Measurements from ENCODE around the gene ZNF428. TPM values are rescaled to one million over a fixed set of nuclear protein-coding genes. Genes with fewer than 3 reads are reported as not detected.

The ZNF428 gene
- total and polyA plus RNA-seq, 2 donors from 2014 or later, result 44.3 to 95.4 TPM

GRCh38 chr19:43624933-43625332 is 5.5 kb upstream of the ZNF428 start:
- Histone ChIP-seq H3K27me3 (ENCODE audit: control insufficient read depth, insufficient read depth, low read length) (no peaks in the 10 kb centered on the region), H3K36me3 (ENCODE audit: control insufficient read depth in 2 of 3, insufficient read depth in 3 of 3, low read length in 3 of 3) (no peaks in the 10 kb centered on the region), H3K4me3 (ENCODE audit: low read length in 3 of 3) (no peak overlapping the region), H3K9me3 (ENCODE audit: control insufficient read depth in 2 of 3, insufficient read depth in 1 of 3, low read length in 3 of 3) (no peaks in the 10 kb centered on the region), H3K4me1 (ENCODE audit: control insufficient read depth in 2 of 3, insufficient read depth in 2 of 3, low read depth in 1 of 3, low read length in 3 of 3) (peaks cover 0 to 2% (median 0%) of the 10 kb centered on the region in 3 donors), H3K27ac (ENCODE audit: low read depth in 2 of 2, low read length in 2 of 2) (no peak overlapping the region), H3K9ac (ENCODE audit: low read length in 3 of 3) (no peak overlapping the region)
- no peak for TF ChIP-seq CTCF (IDR thresholded peaks at IDR 0.05; ENCODE audit: borderline replicate concordance, extremely low read depth, insufficient read depth)
- intact Hi-C loops (cut with DNase I), result no loop called here
- FAIRE-seq, result no peak
- DNase-seq, result peak in 4 of 5 donors; percentile 17 to 82 (median 51)

GRCh38 chr19:43623889-43624670 is 4.7 kb upstream of the ZNF428 start:
- no peak overlapping the region for H3K9ac ChIP-seq (ENCODE audit: low read length in 3 of 3)
- no peak overlapping the region for H3K27ac ChIP-seq (ENCODE audit: low read depth in 2 of 2, low read length in 2 of 2)
- H3K27me3 ChIP-seq (ENCODE audit: control insufficient read depth, insufficient read depth, low read length), result no peaks in the 10 kb centered on the region
- intact Hi-C loops (cut with DNase I), result no loop called here
- no peak overlapping the region for H3K4me3 ChIP-seq (ENCODE audit: low read length in 3 of 3)
- DNase-seq (no peak), FAIRE-seq (no peak)
- no peak for TF ChIP-seq CTCF (IDR thresholded peaks at IDR 0.05; ENCODE audit: borderline replicate concordance, extremely low read depth, insufficient read depth)
- no peaks in the 10 kb centered on the region for H3K36me3 ChIP-seq (ENCODE audit: control insufficient read depth in 2 of 3, insufficient read depth in 3 of 3, low read length in 3 of 3)
- no peaks in the 10 kb centered on the region for H3K9me3 ChIP-seq (ENCODE audit: control insufficient read depth in 2 of 3, insufficient read depth in 1 of 3, low read length in 3 of 3)
- peaks cover 0 to 3% (median 0%) of the 10 kb centered on the region in 3 donors for H3K4me1 ChIP-seq (ENCODE audit: control insufficient read depth in 2 of 3, insufficient read depth in 2 of 3, low read depth in 1 of 3, low read length in 3 of 3)

- no peaks in the 10 kb centered on the region for H3K27me3 ChIP-seq (ENCODE audit: control insufficient read depth, insufficient read depth, low read length)
- H3K27ac ChIP-seq (ENCODE audit: low read depth in 2 of 2, low read length in 2 of 2), result no peak overlapping the region
- no peaks in the 10 kb centered on the region for H3K36me3 ChIP-seq (ENCODE audit: control insufficient read depth in 2 of 3, insufficient read depth in 3 of 3, low read length in 3 of 3)
- H3K4me1 ChIP-seq (ENCODE audit: control insufficient read depth in 2 of 3, insufficient read depth in 2 of 3, low read depth in 1 of 3, low read length in 3 of 3), result peaks cover 0 to 7% (median 0%) of the 10 kb centered on the region in 3 donors
- no peak overlapping the region for H3K4me3 ChIP-seq (ENCODE audit: low read length in 3 of 3)
- no peak overlapping the region for H3K9ac ChIP-seq (ENCODE audit: low read length in 3 of 3)
- no peaks in the 10 kb centered on the region for H3K9me3 ChIP-seq (ENCODE audit: control insufficient read depth in 2 of 3, insufficient read depth in 1 of 3, low read length in 3 of 3)
- no peak for DNase-seq
- FAIRE-seq, result no peak
- TF ChIP-seq CTCF (IDR thresholded peaks at IDR 0.05; ENCODE audit: borderline replicate concordance, extremely low read depth, insufficient read depth), result no peak
- intact Hi-C loops (cut with DNase I), result no loop called here
These were observed 3.5 kb upstream of the ZNF428 start for GRCh38 chr19:43622956-43623355.

Measured in kidney (tissue), 14 donors.